ENCODE data around the gene SORCS2.

Gene SORCS2

DNA sequence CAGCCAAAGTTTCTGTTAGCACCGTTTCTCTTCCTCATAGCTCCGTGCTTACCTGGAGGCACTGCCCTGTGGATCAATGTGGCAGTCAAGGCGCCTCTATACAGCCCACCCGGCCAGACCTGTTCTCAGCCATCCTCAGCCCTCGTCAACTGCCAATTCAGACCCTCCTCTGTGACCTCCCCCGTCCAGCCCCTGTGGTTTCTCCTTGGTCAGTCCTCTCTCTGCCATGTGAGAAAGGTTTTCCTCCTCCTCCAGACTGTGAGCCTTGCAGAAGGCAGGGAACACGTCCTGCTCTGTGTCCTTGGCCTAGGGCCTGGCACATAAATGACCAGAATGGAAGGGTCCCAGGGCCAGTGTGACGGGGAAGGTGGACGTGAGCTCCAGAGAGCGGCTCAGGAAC lies 417.0 kb downstream of the SORCS2 start:
- no peak for DNase-seq

DNA sequence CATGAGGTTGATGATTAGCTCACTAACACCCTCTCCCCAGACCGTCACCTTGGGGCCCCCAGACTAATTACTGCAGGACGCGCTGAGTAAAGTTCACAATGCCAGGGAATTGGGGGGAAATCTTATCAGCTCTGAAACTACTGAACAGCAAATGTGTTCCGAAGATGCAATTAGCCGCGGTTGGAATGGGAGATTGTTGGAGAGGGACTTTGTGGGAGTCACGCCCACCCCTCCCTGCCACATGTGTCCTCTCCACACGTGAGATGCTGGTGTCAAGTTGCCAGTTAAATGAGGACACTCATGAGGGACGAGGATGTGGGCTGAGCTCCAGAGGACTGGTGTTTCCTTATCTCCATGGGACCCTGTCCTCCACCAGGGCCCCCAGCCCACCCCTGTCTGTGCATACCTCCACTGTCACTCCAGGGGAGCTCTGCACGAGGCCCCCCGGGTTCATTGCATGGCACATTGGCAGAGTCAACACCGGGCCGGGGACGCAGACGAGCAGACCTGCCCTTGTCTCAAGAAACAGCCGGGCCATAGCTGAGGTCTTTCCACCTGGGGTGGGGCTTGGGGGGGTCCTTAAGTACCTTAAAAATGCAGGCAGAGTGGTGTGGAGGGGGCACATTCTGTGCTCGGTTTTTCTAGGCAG lies 417.8 kb downstream of the SORCS2 start:
- no peak for DNase-seq

GRCh38 chr4:7610841-7611240 lies 418.5 kb downstream of the SORCS2 start:
- no peak for DNase-seq

DNA sequence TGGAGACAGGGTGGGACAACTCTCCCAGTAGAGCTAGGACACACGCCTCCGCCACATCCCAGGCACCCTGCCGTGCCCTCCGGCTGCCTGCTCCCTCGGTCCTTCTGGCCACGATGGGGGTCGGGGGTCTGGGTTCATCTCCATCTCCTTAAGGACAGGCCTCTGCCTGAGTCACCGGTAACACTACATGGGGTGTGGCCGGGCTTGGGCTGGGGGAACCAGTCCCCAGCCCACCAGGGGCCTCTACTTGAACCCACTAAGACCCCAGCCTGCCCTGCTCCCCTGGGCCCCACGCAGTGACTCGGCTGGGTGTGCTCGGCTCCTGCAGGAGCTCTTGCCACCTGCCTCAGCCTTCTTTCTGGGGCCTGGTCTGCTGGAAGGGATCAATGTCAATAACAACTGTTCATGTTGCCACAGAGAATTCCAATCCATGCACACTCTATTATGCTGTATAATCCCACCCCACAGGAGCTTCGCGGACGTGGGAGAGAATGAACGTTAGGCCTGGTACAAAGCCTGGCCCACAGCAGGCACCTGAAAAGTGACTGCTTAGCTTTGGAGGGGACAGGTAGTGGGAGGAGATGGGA lies 420.1 kb downstream of the SORCS2 start:
- DNase-seq: no peak

- DNase-seq: no peak
Measured at GRCh38 chr4:7614350-7614949, 422.1 kb downstream of the SORCS2 start.

- no peak for DNase-seq
Measured at GRCh38 chr4:7616193-7616592, 423.9 kb downstream of the SORCS2 start.

GRCh38 chr4:7618361-7618760 lies 426.0 kb downstream of the SORCS2 start:
- DNase-seq: no peak

DNA sequence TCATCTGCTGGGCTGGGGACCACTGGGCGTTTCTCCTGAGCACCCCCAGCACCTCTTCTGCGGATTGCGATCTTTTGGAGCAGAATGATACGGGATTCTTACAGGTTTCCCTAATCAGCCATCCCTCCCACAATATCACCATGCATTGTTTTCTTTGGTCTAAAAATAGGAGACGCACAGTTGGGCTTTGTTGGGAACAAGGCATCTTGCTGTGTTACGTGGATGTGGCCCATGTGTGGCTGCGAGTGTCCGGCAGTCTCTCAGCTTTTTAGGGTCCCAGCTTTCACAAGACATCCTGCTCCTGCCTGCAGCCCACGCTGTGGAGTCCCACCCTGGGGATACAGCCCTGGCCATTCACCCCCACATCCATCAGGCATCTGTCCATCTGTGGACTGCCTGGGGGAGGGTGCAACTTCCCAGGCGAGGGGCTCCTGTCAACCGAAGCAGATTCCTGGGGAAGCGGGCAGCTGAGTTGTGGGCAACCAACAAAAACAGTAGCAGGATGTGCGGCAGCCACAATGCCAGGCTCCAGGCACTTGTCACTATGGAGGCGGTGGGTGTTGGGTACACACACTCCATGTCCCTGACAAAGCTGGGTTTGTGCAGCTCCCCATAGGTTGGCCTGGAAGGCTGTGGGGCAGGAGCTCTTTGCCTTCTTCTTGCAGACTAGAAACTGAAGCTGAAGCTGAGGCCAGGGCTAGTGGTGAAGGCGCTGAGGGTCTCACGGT lies 427.9 kb downstream of the SORCS2 start:
- DNase-seq: no peak

- DNase-seq: no peak
Measured at GRCh38 chr4:7620814-7621176, 428.5 kb downstream of the SORCS2 start.

DNA sequence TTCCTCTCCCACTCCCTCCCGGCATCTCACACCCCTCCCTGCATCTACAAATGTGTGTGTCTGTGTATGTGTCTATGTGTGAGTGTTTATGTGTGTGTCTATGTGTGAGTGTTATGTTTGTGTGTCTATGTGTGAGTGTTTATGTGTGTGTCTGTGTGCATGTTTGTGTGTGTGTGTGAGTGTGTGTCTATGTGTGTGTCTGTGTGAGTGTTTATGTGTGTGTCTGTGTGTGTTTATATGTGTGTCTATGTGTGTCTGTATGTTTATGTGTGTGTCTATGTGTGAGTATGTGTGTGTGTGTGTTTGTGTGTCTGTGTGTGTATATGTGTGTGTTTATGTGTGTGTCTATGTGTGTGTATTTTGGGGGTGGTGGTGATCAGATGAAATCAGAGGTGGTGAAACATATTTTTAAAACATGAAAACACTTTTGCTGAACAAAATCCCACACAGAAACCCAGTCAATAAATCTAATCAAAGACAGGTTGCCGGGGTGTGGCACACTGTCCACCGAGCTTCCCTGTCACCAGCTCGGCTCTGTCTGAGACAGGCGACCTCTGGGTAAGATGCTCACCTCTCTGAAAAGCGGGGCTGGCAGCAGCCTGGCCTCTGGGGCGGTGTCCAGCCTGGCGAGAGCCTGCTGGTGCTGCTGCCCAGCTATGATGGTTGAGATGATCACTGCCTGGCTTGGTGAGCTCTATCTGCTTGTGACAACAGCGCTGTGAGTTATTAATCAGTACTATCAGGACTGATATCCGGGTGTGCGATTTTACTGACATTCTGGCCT lies 429.1 kb downstream of the SORCS2 start:
- no peak for DNase-seq

- DNase-seq: no peak
Measured at GRCh38 chr4:7622371-7622770, 430.0 kb downstream of the SORCS2 start.

GRCh38 chr4:7623468-7623867 lies 431.1 kb downstream of the SORCS2 start:
- no peak for DNase-seq

GRCh38 chr4:7624396-7624980 lies 432.1 kb downstream of the SORCS2 start:
- no peak for DNase-seq

- no peak for DNase-seq
Measured at GRCh38 chr4:7625071-7625470, 432.7 kb downstream of the SORCS2 start.

DNA sequence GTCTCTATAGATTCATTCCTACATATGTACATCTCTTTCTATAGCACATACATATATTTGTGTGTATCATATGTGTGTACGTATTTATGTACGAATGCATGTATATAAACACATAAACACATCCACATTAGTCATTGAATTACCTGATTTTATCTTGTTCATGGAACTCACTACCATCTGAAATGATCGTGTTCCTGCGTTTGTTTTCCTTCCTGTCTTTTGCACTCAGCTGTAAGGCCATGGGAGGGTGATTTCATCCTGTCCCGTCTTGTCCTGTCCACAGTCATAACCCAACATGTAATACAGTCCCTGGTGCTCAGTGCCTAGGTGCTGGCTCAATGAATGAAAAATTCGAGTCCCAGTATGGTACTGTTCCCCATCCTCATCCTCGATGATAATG lies 434.2 kb downstream of the SORCS2 start:
- no peak for DNase-seq

- DNase-seq: no peak
Measured at GRCh38 chr4:7627251-7628250, 435.2 kb downstream of the SORCS2 start.

- no peak for DNase-seq
Measured at GRCh38 chr4:7628432-7628831, 436.1 kb downstream of the SORCS2 start.

DNA sequence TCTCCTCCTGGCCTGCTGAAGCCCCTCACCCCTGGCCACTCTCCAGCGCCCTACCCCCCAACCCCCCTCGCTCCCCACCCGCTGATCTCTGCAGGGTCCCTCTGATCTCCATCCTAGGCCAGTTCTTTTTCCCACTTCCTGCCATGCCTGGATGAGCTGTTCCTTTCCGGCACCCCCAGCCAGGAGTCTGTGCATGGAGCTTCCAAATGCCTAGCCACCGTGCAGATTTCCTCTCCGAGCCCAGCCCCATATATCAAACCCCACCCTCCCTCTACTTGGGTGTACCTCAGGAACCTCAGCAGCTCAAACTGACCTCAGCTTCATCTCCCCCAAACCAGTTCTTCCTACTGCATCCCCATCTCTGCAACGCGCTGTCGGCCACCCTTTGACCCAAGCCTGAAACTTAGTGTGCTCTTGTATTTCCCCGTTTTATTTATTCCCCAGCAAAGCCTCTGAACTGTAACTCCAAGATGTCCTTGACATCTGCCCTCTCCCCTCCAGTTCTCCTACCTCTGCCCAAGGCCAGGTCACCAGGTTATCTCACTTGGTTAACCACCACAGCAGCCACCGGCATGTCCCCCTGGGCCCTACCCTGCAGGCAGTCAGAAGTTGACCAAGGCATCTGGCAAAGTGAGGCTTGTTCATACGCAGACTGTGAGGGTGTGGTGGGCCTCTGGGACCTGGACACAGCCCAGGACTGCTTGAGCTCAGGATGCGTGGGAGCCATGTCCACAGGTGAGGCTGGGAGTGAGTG lies 437.3 kb downstream of the SORCS2 start:
- no peak for DNase-seq

GRCh38 chr4:7630568-7631287 lies 438.4 kb downstream of the SORCS2 start:
- no peak for DNase-seq
